Superior temporal gyrus (tissue), 1 donor: ENCODE results near the gene OR4C13.
"Not testable (repeated sequence)": the region's sequence is repeated elsewhere in the genome, so short reads cannot be mapped to it uniquely, and the experiment has no call there.

Source experiments
- DNase-seq: peaks from one replicate; pipeline ENCODE4 v3.0.0-alpha.2; 2016; ENCODE audit errors: extremely low spot score

OR4C13 gene

GRCh38 chr11:49952091-49952490 is at the start of gene OR4C13:
TSS of gene OR4C13 (plus strand) at chr11:49952391. CDS start at chr11:49952423, 32 bp downstream.
- no peak for DNase-seq

DNA sequence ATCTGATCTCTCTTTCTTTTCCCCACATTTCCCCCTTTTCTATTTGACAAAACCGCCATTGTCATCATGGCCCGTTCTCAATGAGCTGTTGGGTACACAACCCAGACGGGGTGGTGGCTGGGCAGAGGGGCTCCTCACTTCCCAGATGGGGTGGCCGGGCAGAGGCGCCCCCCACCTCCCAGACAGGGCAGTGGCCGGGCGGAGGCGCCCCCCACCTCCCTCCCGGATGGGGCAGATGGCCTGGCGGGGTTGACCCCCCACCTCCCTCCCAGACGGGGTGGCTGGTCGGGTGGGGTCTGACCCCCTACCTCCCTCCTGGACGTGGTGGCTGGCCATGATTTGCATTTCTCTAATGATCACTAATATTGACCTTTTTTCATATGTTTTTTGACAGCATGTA is 40.7 kb upstream of the OR4C13 start:
- DNase-seq = not testable (repeated sequence)

DNA sequence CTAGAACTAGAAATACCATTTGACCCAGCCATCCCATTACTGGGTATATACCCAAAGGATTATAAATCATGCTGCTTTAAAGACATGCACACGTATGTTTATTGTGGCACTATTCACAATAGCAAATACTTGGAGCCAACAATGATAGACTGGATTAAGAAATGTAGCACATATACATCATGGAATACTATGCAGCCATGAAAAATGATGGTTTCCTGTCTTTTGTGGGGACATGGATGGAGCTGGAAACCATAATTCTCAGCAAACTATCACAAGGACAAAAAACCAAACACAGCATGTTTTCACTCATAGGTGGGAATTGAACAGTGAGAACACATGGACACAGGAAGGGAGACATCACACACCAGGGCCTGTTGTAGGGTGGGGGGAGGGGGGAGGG is 3.5 kb upstream of the OR4C13 start:
- not testable (repeated sequence) for DNase-seq

DNA sequence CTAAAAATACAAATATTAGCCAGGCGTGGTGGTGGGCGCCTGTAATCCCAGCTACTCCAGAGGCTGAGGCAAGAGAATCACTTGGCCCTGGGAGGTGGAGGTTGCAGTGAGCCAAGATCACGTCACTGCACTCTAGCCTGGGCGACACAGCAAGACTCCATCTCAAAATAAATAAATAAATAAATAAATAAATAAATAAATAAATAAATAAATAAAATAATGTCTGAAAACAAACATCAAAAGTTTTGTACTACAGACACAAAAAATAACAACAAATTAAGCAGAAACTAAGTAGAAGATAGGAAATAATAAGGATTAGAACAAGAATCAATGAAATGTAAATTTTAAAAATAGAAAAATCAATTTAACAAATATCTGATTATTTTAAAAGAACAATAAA is 21.2 kb downstream of the OR4C13 start:
- DNase-seq = not testable (repeated sequence)

- not testable (repeated sequence) for DNase-seq
Observed at GRCh38 chr11:49982435-49982834, 30.2 kb downstream of the OR4C13 start, which contains the start of gene OR4C12. TSS of gene OR4C12 (minus strand) at chr11:49982535. CDS start at chr11:49982501, 34 bp downstream.

DNA sequence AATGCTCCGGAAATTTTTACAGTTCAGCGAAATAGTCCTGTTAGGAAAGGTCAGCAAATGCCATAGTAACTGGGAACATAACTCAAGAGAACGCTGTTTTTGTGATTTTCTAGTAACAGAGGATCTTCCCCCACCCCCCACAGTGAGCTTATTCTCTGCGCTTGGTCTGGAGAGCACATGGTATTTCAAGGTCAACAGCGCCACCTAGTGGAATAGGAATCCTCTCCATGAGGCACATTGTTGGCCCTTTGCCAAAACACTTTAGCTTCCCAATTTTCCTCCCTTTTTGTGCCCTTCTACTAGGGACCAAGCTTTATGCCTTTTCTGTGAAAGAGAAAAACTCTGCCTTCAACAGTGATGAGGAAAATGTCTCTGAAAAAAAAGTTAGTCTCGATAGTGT is 43.4 kb downstream of the OR4C13 start:
- DNase-seq = peak; percentile 87
